Type B pancreatic cell (in vitro differentiated cells): Measurements from ENCODE around the gene ENOX1. TPM values are rescaled to one million over a fixed set of nuclear protein-coding genes. Genes with fewer than 3 reads are reported as not detected.

ENCODE experiments used
- DNase-seq: peaks from one replicate; pipeline ENCODE4 v3.0.0; 2021; ENCODE audit warnings: mixed read lengths; ENCODE audit not compliant: unreplicated experiment; ENCODE audit errors: extremely low spot score
- H3K27ac Mint-ChIP-seq: 2 replicates; pipeline ENCODE4 v1.8.0; 2021; ENCODE audit warnings: mild to moderate bottlenecking, mixed read lengths
- H3K27me3 Mint-ChIP-seq: 2 replicates; pipeline ENCODE4 v1.8.0; 2021; ENCODE audit warnings: mixed read lengths
- H3K36me3 Mint-ChIP-seq: 2 replicates; pipeline ENCODE4 v1.8.0; 2021; ENCODE audit warnings: mixed read lengths
- H3K4me1 Mint-ChIP-seq: one replicate; pipeline ENCODE4 v1.8.0; 2021; ENCODE audit warnings: mixed read lengths; ENCODE audit not compliant: unreplicated experiment
- H3K4me3 Mint-ChIP-seq: 2 replicates; pipeline ENCODE4 v1.8.0; 2021; ENCODE audit warnings: mild to moderate bottlenecking, mixed read lengths
- H3K9me3 Mint-ChIP-seq: 2 replicates; pipeline ENCODE4 v1.8.0; 2021; ENCODE audit warnings: mixed read lengths
- CTCF ChIP-seq: fragments of 200-600 bp; sonication (generic); conservative IDR thresholded peaks from 2 replicates; pipeline ENCODE4 v1.5.0; 2021; ENCODE audit warnings: antibody characterized with exemption, mild to moderate bottlenecking
- total RNA-seq: library from RNA; stranded (reverse); gene quantifications from 2 replicates; pipeline ENCODE4 v1.2.1, GENCODE V29; 2021; ENCODE audit warnings: low replicate concordance

ENOX1 gene
- total RNA-seq, 1 donor from 2014 or later: 7.5 TPM

- H3K27ac Mint-ChIP-seq: no peak overlapping the region
- H3K9me3 Mint-ChIP-seq: peaks cover 5% of the 10 kb centered on the region
- H3K4me1 Mint-ChIP-seq: peaks cover 35% of the 10 kb centered on the region
- peaks cover 8% of the 10 kb centered on the region for H3K36me3 Mint-ChIP-seq
- H3K27me3 Mint-ChIP-seq: no peaks in the 10 kb centered on the region
- TF ChIP-seq CTCF: no peak
- H3K4me3 Mint-ChIP-seq: no peak overlapping the region
- no peak for DNase-seq
These were observed 413.4 kb downstream of the ENOX1 start for GRCh38 chr13:43373400-43373799.

GRCh38 chr13:43370842-43371241 is 415.9 kb downstream of the ENOX1 start:
- peaks cover 39% of the 10 kb centered on the region for H3K4me1 Mint-ChIP-seq
- H3K27ac Mint-ChIP-seq: no peak overlapping the region
- no peaks in the 10 kb centered on the region for H3K27me3 Mint-ChIP-seq
- DNase-seq: no peak
- H3K36me3 Mint-ChIP-seq: peaks cover 4% of the 10 kb centered on the region
- H3K9me3 Mint-ChIP-seq: peaks cover 5% of the 10 kb centered on the region
- no peak for TF ChIP-seq CTCF
- H3K4me3 Mint-ChIP-seq: no peak overlapping the region

- no peak overlapping the region for H3K4me3 Mint-ChIP-seq
- H3K4me1 Mint-ChIP-seq: peaks cover 32% of the 10 kb centered on the region
- no peak for DNase-seq
- no peaks in the 10 kb centered on the region for H3K27me3 Mint-ChIP-seq
- H3K9me3 Mint-ChIP-seq: peaks cover 5% of the 10 kb centered on the region
- peaks cover 4% of the 10 kb centered on the region for H3K36me3 Mint-ChIP-seq
- no peak for TF ChIP-seq CTCF
- H3K27ac Mint-ChIP-seq: no peak overlapping the region
These were observed 417.5 kb downstream of the ENOX1 start for GRCh38 chr13:43369319-43369718.

- no peaks in the 10 kb centered on the region for H3K27me3 Mint-ChIP-seq
- H3K9me3 Mint-ChIP-seq: peaks cover 5% of the 10 kb centered on the region
- peaks cover 27% of the 10 kb centered on the region for H3K4me1 Mint-ChIP-seq
- peak overlapping the region; percentile 24 for H3K4me3 Mint-ChIP-seq
- no peak for TF ChIP-seq CTCF
- DNase-seq: no peak
- H3K27ac Mint-ChIP-seq: peak overlapping the region; percentile 45
- H3K36me3 Mint-ChIP-seq: peaks cover 4% of the 10 kb centered on the region
These were observed 418.8 kb downstream of the ENOX1 start for GRCh38 chr13:43368003-43368402.

GRCh38 chr13:43365039-43365344 is 421.8 kb downstream of the ENOX1 start:
- H3K9me3 Mint-ChIP-seq: no peaks in the 10 kb centered on the region
- H3K36me3 Mint-ChIP-seq: no peaks in the 10 kb centered on the region
- H3K27me3 Mint-ChIP-seq: no peaks in the 10 kb centered on the region
- TF ChIP-seq CTCF: no peak
- no peak for DNase-seq
- H3K27ac Mint-ChIP-seq: no peak overlapping the region
- peaks cover 35% of the 10 kb centered on the region for H3K4me1 Mint-ChIP-seq
- H3K4me3 Mint-ChIP-seq: no peak overlapping the region
